H1 (cell line): ENCODE results near the gene SNED1. TPM values are rescaled to one million over a fixed set of nuclear protein-coding genes. Genes with fewer than 3 reads are reported as not detected.

ENCODE experiments used
- CTCF ChIA-PET: fragments of 300-600 bp; sonication (Branson Sonifier 250); formaldehyde crosslinking; loops from one replicate; lab custom pipeline; 2021; ENCODE audit not compliant: partially characterized antibody; lab: Charles Lee
- POLR2A ChIA-PET: fragments of 300-600 bp; sonication (Branson Sonifier 250); formaldehyde crosslinking; loops from one replicate; lab custom pipeline; 2021; ENCODE audit warnings: inconsistent platforms; ENCODE audit not compliant: partially characterized antibody; lab: Charles Lee
- DNase-seq, 2 experiments: peaks; one replicate each; pipeline versions ENCODE4 v3.0.0 to v3.0.0-alpha.2; 2010 to 2022; ENCODE audit warnings: low spot score in 2 of 2, low read depth in 1 of 2, mixed read lengths in 1 of 2
- FAIRE-seq: peaks from 2 replicates; lab custom pipeline; 2011; peaks lifted over from hg19 to GRCh38; lab: Jason Lieb, UNC
- H2AFZ ChIP-seq: 2 replicates; pipeline ENCODE4 v1.8.1; 2012; ENCODE audit warnings: low read length, inconsistent platforms
- H2AK5ac ChIP-seq: 2 replicates; pipeline ENCODE4 v1.6.1; 2013; ENCODE audit warnings: low read depth, low read length
- H2BK120ac ChIP-seq: replicated peaks from 2 replicates; pipeline ENCODE3; 2013; ENCODE audit warnings: low read depth, low read length, inconsistent platforms
- H2BK12ac ChIP-seq: 2 replicates; pipeline ENCODE4 v1.6.1; 2013; ENCODE audit warnings: low read depth, low read length
- H2BK15ac ChIP-seq: 2 replicates; pipeline ENCODE4 v1.6.1; 2013; ENCODE audit warnings: low read length
- H2BK20ac ChIP-seq: 2 replicates; pipeline ENCODE4 v1.6.1; 2013; ENCODE audit warnings: low read length
- H2BK5ac ChIP-seq: 2 replicates; pipeline ENCODE4 v1.6.1; 2013; ENCODE audit warnings: low read depth, low read length
- H3K14ac ChIP-seq: 2 replicates; pipeline ENCODE4 v1.6.1; 2013; ENCODE audit warnings: inconsistent platforms; ENCODE audit not compliant: insufficient read length
- H3K18ac ChIP-seq: 2 replicates; pipeline ENCODE4 v1.6.1; 2013; ENCODE audit warnings: low read length; ENCODE audit errors: extremely low read depth
- H3K23ac ChIP-seq: 2 replicates; pipeline ENCODE4 v1.6.1; 2013; ENCODE audit warnings: inconsistent platforms; ENCODE audit not compliant: insufficient read length
- H3K23me2 ChIP-seq: 2 replicates; pipeline ENCODE4 v1.6.1; 2013; ENCODE audit warnings: low read depth, low read length
- H3K27ac ChIP-seq: 2 replicates; pipeline ENCODE4 v1.6.1; 2011; ENCODE audit warnings: low read depth, low read length, inconsistent platforms
- H3K27me3 ChIP-seq, 4 experiments: replicated peaks in 1 of 4; 1 replicate in 1 of 4; 2 replicates in 3 of 4; pipeline versions ENCODE4 v1.6.1 to v1.8.1; 2011 to 2013; ENCODE audit warnings: low read length in 3 of 4, mild to moderate bottlenecking in 3 of 4, inconsistent platforms in 2 of 4, mixed read lengths in 2 of 4, moderate library complexity in 1 of 4; ENCODE audit not compliant: control insufficient read depth in 3 of 4, insufficient read depth in 3 of 4; ENCODE audit errors: extremely low read depth in 1 of 4
- H3K36me3 ChIP-seq, 4 experiments: 2 replicates each; pipeline versions ENCODE4 v1.6.1 to v1.8.1; 2011 to 2013; ENCODE audit warnings: mild to moderate bottlenecking in 4 of 4, low read length in 3 of 4, moderate library complexity in 2 of 4, control low read depth in 1 of 4, inconsistent platforms in 1 of 4; ENCODE audit not compliant: insufficient read depth in 4 of 4, control insufficient read depth in 2 of 4
- H3K4ac ChIP-seq: replicated peaks from 2 replicates; pipeline ENCODE3; 2013; ENCODE audit warnings: low read length, low read depth, mixed read lengths, inconsistent platforms; ENCODE audit not compliant: insufficient read length
- H3K4me1 ChIP-seq, 4 experiments: replicated peaks in 1 of 4; 1 replicate in 1 of 4; 2 replicates in 3 of 4; pipeline versions ENCODE4 v1.6.1 to v1.8.1; 2011 to 2013; ENCODE audit warnings: low read length in 3 of 4, inconsistent platforms in 2 of 4, mixed read lengths in 1 of 4; ENCODE audit not compliant: insufficient read depth in 4 of 4, control insufficient read depth in 3 of 4
- H3K4me2 ChIP-seq, 2 experiments: 2 replicates each; pipeline versions ENCODE4 v1.6.1 to v1.8.1; 2011 to 2013; ENCODE audit warnings: low read depth in 2 of 2, low read length in 2 of 2, control low read depth in 1 of 2, inconsistent platforms in 1 of 2, mild to moderate bottlenecking in 1 of 2; ENCODE audit not compliant: insufficient read depth in 1 of 2
- H3K4me3 ChIP-seq, 4 experiments: fragments of 200-600, 300-600 bp in 1 of 4; sonication (generic), shearing (Covaris generic), sonication (Bioruptor Twin) in 1 of 4; 2 replicates each; pipeline versions ENCODE4 v1.5.1 to v1.8.1; 2011 to 2016; ENCODE audit warnings: low read length in 4 of 4, low read depth in 3 of 4, control low read depth in 2 of 4, inconsistent platforms in 2 of 4, mild to moderate bottlenecking in 2 of 4, mixed read lengths in 1 of 4, moderate library complexity in 1 of 4; ENCODE audit not compliant: insufficient read depth in 2 of 4; ENCODE audit errors: extremely low read depth in 1 of 4
- H3K56ac ChIP-seq: replicated peaks from 2 replicates; pipeline ENCODE3; 2013; ENCODE audit warnings: low read depth, mild to moderate bottlenecking, mixed read lengths, low read length, inconsistent platforms; ENCODE audit not compliant: insufficient read length
- H3K79me1 ChIP-seq: 2 replicates; pipeline ENCODE4 v1.6.1; 2013; ENCODE audit warnings: low read depth, low read length, control low read depth
- H3K79me2 ChIP-seq, 2 experiments: 2 replicates each; pipeline versions ENCODE4 v1.6.1 to v1.8.1; 2012 to 2013; ENCODE audit warnings: low read length in 2 of 2, mild to moderate bottlenecking in 2 of 2, inconsistent platforms in 1 of 2; ENCODE audit not compliant: insufficient read depth in 2 of 2, control insufficient read depth in 1 of 2
- H3K9ac ChIP-seq, 4 experiments: replicated peaks in 1 of 4; 1 replicate in 1 of 4; 2 replicates in 3 of 4; pipeline versions ENCODE4 v1.6.1 to v1.8.1; 2011 to 2013; ENCODE audit warnings: low read depth in 3 of 4, low read length in 3 of 4, control low read depth in 2 of 4, mild to moderate bottlenecking in 2 of 4, moderate library complexity in 2 of 4, inconsistent platforms in 1 of 4; ENCODE audit errors: extremely low read depth in 1 of 4
- H3K9me3 ChIP-seq, 2 experiments: 2 replicates each; pipeline versions ENCODE4 v1.6.1 to v1.8.1; 2012 to 2013; ENCODE audit warnings: mild to moderate bottlenecking in 2 of 2, moderate library complexity in 2 of 2, control low read depth in 1 of 2, inconsistent platforms in 1 of 2, low read depth in 1 of 2, low read length in 1 of 2, mixed read lengths in 1 of 2; ENCODE audit not compliant: insufficient read depth in 2 of 2
- H4K20me1 ChIP-seq, 2 experiments: replicated peaks in 1 of 2; 2 replicates each; pipeline versions ENCODE3 to v1.8.1; 2011 to 2013; ENCODE audit warnings: inconsistent platforms in 2 of 2, low read length in 2 of 2, mild to moderate bottlenecking in 1 of 2; ENCODE audit not compliant: insufficient read depth in 2 of 2, control insufficient read depth in 1 of 2
- H4K5ac ChIP-seq: 2 replicates; pipeline ENCODE4 v1.6.1; 2013; ENCODE audit warnings: low read length, low read depth, mixed read lengths, inconsistent platforms; ENCODE audit not compliant: insufficient read length
- H4K8ac ChIP-seq: 2 replicates; pipeline ENCODE4 v1.8.0; 2013; ENCODE audit warnings: mild to moderate bottlenecking, moderate library complexity, low read length, inconsistent platforms; ENCODE audit not compliant: insufficient read depth; ENCODE audit errors: extremely low read depth
- H4K91ac ChIP-seq: replicated peaks from 2 replicates; pipeline ENCODE3; 2013; ENCODE audit warnings: low read length, mixed read lengths, inconsistent platforms; ENCODE audit not compliant: insufficient read length
- KDM5A ChIP-seq: fragments of 200-600 bp; IDR thresholded peaks from 2 replicates; pipeline ENCODE4 v1.7.1; 2012; ENCODE audit warnings: mild to moderate bottlenecking, low read length, inconsistent platforms, mixed read lengths
- RNF2 ChIP-seq: fragments of 200-900, 300-1000 bp; sonication (generic); IDR thresholded peaks from 2 replicates; pipeline ENCODE4 v1.7.1; 2016; ENCODE audit warnings: borderline replicate concordance, low read depth, mild to moderate bottlenecking, antibody characterized with exemption, low read length; ENCODE audit not compliant: poor library complexity, severe bottlenecking; ENCODE audit errors: missing control alignments
- SIN3A ChIP-seq, 2 experiments: IDR thresholded peaks in 1 of 2; conservative IDR thresholded peaks in 1 of 2; 2 replicates each; pipeline ENCODE4 v1.6.1; 2011 to 2012; ENCODE audit warnings: low read length in 2 of 2, improper control_type of control experiment in 1 of 2, low read depth in 1 of 2, mild to moderate bottlenecking in 1 of 2
- SP1 ChIP-seq: IDR thresholded peaks from 2 replicates; pipeline ENCODE4 v1.6.1; 2011; ENCODE audit warnings: low read depth, low read length
- SUZ12 ChIP-seq: fragments of 200-600 bp; sonication (generic); IDR thresholded peaks from 2 replicates; pipeline ENCODE4 v1.6.1; 2012; ENCODE audit warnings: mild to moderate bottlenecking, inconsistent platforms, low read length, moderate library complexity, mixed read lengths
- TAF7 ChIP-seq: optimal IDR thresholded peaks from 2 replicates; pipeline ENCODE3; 2011; ENCODE audit warnings: low read depth, mild to moderate bottlenecking, inconsistent platforms, low read length, moderate library complexity, borderline replicate concordance
- ZNF274 ChIP-seq: IDR thresholded peaks from 2 replicates; pipeline ENCODE4 v1.7.0; 2012; ENCODE audit warnings: low read length, borderline replicate concordance; ENCODE audit errors: extremely low read depth
- WGBS, 2 experiments: shearing (Covaris generic) in 1 of 2; methylation state at CpG; one replicate each; pipeline versions ENCODE4 v1.1.6 to v1.1.7; 2013 to 2015; ENCODE audit warnings: low lambda C conversion rate in 2 of 2, mixed read lengths in 2 of 2, inconsistent platforms in 1 of 2, low coverage in 1 of 2, missing lambda C conversion rate in 1 of 2; ENCODE audit not compliant: insufficient replicate concordance in 2 of 2, insufficient coverage in 1 of 2, insufficient read length in 1 of 2; ENCODE audit errors: extremely low coverage in 1 of 2, missing lambda C conversion rate in 1 of 2; 5-methylcytosine and 5-hydroxymethylcytosine counted together
- polyA plus RNA-seq, 7 experiments: library from polyadenylated mRNA; depleted of rRNA in 3 of 7; stranded (reverse) in 5 of 7; unstranded in 2 of 7; fragments of >200 nt in 5 of 7; fragments of 200-250 nt in 2 of 7; gene quantifications; 1 replicate in 5 of 7; 2 replicates in 1 of 7; 4 replicates in 1 of 7; pipeline versions ENCODE4 v1.2.1 to v1.2.3, GENCODE V29; 2011 to 2013; ENCODE audit warnings: missing spikeins in 2 of 7, mixed read lengths in 2 of 7
- total RNA-seq: library from RNA; stranded (reverse); fragmentation: NEBNext Ultra II Directional; extraction: Animal tissue kit (Norgen Biotek cat#: 25700); gene quantifications from 2 replicates; pipeline ENCODE4 v1.2.1, GENCODE V29; 2021
- TF ChIP-seq, protein P1 (sequence below): IDR thresholded peaks from 2 replicates; pipeline ENCODE4 v1.6.1; 2011; ENCODE audit warnings: low read length, improper control_type of control experiment

The SNED1 gene
- total and polyA plus RNA-seq, 2 of the 8 experiments (the other 6 are each of a cell fraction or from before 2014, with no cell fraction given) = 1.9 TPM

DNA sequence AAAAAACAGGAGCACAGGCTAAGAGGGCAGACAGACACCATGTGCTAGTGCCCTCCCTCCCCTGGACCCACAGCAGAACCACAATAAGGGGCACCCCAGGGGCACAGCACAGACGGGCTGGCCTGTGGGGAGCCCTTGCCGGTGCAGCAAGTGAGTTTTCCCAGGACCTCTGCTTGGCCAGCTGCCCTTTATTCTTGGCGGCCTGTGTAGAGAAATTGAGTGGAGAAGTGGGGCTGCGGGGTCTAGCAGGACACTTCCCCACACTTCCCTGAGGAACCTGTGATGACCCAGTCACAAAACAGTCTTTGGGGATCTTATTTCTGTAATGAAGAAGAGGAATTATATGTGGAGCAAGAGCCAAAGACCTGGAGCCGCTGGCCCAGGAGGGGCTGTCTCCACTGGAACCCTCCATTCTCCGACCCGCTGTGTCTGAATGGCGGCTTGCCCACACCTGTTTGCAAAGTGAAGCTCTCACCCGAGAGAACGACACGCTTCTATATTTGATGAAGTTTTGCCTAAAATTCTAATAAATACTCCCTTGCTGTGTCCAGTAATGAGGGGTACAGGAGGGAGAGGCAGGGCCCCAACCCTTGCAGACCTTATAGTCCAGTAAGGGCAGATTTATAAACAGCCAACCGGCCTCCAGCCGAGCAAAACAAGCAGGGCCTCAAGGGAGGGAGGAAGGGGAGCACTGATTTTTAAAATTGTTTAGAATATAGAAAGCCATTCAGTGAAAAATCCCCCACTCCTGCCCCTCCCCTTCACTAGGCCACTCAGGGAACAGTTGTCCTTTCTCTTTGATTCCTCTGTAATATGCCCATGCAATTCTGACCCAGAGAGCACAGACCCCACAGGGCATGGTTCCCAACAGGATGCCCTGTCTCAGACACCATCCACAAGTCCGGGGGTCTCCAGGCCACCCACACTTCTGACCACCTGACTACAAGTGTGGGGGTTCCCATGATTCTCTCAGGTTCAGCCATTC is 44.7 kb upstream of the SNED1 start:
- DNase-seq = peak in 1 of 2 experiments; percentile 35
- Histone ChIP-seq H3K56ac (no peak overlapping the region), H4K5ac (no peak overlapping the region), H2BK120ac (no peak overlapping the region), H3K27me3 (no peaks in the 10 kb centered on the region), H3K23me2 (peaks cover 13% of the 10 kb centered on the region; the same call in 1 of the 2 replicates), H2BK5ac (no peak overlapping the region), H3K9ac (no peak overlapping the region), H3K23ac (no peak overlapping the region), H3K9me3 (no peaks in the 10 kb centered on the region; a peak in 1 of 4 replicates), H2BK20ac (no peak overlapping the region), H3K79me1 (no peaks in the 10 kb centered on the region), H3K4me1 (peaks cover 0 to 4% (median under 1%) of the 10 kb centered on the region in 4 experiments; a peak in 3 of 7 replicates), H3K27ac (no peak overlapping the region), H3K14ac (no peak overlapping the region), H3K36me3 (no peaks in the 10 kb centered on the region), H3K4me2 (no peak overlapping the region), H4K91ac (no peak overlapping the region), H3K79me2 (no peaks in the 10 kb centered on the region), H2AK5ac (no peak overlapping the region), H4K8ac (peak overlapping the region; percentile 63; the same call in 1 of the 2 replicates), H3K4me3 (no peak overlapping the region), H2BK15ac (no peak overlapping the region), H3K4ac (no peak overlapping the region), H2BK12ac (no peak overlapping the region), H4K20me1 (peaks cover 0 to 9% of the 10 kb centered on the region in 2 experiments), H3K18ac (no peak overlapping the region), H2AFZ (no peak overlapping the region)
- CTCF ChIA-PET = interaction anchor here (0.6 to 1.7 kb wide), 3 partner anchors 39 to 119 kb away, joined by 3 to 7 read pairs (median 3); no protein-coding TSS in a partner anchor
- 86% methylated on average over 14 of the region's 14 CpGs; no CpG with 5 or more reads in 1 of the 2 experiments for WGBS, 2 experiments
- POLR2A ChIA-PET = interaction anchor here (1.4 kb wide), 1 partner anchor 9 kb away, joined by 4 read pairs; no protein-coding TSS in a partner anchor
- FAIRE-seq = no peak
- TF ChIP-seq SUZ12 (no peak), SIN3A (conservative IDR thresholded peaks at IDR 0.05 in 1 of 2, IDR thresholded peaks at IDR 0.05 in 1 of 2; ENCODE audit: low read depth in 1 of 2, low read length in 2 of 2) (no peak), ZNF274 (no peak), RNF2 (no peak), TAF7 (no peak), SP1 (no peak), KDM5A (no peak)
- TF ChIP-seq, protein P1, sequence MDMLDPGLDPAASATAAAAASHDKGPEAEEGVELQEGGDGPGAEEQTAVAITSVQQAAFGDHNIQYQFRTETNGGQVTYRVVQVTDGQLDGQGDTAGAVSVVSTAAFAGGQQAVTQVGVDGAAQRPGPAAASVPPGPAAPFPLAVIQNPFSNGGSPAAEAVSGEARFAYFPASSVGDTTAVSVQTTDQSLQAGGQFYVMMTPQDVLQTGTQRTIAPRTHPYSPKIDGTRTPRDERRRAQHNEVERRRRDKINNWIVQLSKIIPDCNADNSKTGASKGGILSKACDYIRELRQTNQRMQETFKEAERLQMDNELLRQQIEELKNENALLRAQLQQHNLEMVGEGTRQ = no peak
